ENCODE data around the gene ZNF740. TPM values are rescaled to one million over a fixed set of nuclear protein-coding genes. Genes with fewer than 3 reads are reported as not detected.
A peak's percentile ranks its signal among the peaks of the same experiment; 100 is the strongest.

ZNF740 gene
- total RNA-seq, 3 donors from 2014 or later: 17.9 to 22.0 (median 19.3) TPM

DNA sequence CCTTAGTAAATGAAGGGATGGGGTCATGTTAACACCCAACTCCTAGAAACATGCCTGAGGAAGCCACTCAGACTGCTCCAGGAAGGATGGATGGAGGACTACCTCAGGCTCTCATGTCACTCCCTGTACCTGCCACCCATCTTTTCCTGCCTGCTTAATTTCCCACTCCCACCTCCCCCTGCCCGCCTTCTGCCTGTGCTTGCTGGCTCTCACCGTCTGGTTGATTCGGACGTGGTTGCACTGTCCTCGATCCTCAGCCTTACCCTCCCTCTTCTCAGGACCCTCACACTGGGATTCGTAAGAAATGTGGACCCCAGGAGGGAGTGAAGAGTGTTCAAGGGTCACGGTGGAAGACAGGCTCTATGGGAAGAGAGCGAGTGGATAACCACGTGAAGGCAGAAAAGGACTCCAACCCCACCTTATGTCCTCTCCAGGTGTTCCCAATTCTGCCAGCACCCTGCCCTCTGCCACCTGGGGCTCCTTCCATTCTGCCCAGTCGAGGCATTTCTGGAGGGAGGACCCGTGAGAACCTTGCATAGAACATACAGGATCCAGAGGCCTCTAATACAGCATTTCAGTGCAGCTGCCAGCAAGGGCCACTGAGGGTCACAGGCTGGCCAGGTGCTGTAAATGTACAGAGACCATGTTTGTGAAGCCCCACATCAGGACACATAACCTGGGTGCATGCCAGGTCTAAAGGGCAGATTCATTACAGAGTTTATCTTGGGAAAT is 13.6 kb downstream of the ZNF740 start:
- no peak overlapping the region for H3K27ac ChIP-seq
- no peaks in the 10 kb centered on the region for H3K27me3 ChIP-seq
- DNase-seq (ENCODE audit: low spot score in 2 of 2): peak in 1 of 2 donors; percentile 19
- TF ChIP-seq POLR2A (IDR thresholded peaks at IDR 0.05): no peak
- TF ChIP-seq, protein P1, sequence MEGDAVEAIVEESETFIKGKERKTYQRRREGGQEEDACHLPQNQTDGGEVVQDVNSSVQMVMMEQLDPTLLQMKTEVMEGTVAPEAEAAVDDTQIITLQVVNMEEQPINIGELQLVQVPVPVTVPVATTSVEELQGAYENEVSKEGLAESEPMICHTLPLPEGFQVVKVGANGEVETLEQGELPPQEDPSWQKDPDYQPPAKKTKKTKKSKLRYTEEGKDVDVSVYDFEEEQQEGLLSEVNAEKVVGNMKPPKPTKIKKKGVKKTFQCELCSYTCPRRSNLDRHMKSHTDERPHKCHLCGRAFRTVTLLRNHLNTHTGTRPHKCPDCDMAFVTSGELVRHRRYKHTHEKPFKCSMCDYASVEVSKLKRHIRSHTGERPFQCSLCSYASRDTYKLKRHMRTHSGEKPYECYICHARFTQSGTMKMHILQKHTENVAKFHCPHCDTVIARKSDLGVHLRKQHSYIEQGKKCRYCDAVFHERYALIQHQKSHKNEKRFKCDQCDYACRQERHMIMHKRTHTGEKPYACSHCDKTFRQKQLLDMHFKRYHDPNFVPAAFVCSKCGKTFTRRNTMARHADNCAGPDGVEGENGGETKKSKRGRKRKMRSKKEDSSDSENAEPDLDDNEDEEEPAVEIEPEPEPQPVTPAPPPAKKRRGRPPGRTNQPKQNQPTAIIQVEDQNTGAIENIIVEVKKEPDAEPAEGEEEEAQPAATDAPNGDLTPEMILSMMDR (IDR thresholded peaks at IDR 0.05): no peak
- TF ChIP-seq POLR2AphosphoS5 (IDR thresholded peaks at IDR 0.05): no peak
- H3K9me3 ChIP-seq: no peaks in the 10 kb centered on the region
- intact Hi-C loops (cut with DNase I; ENCODE audit: low total_unique reads): no loop called here
- no peaks in the 10 kb centered on the region for H3K4me1 ChIP-seq
- H3K36me3 ChIP-seq: no peaks in the 10 kb centered on the region
- H3K4me3 ChIP-seq: no peak overlapping the region

DNA sequence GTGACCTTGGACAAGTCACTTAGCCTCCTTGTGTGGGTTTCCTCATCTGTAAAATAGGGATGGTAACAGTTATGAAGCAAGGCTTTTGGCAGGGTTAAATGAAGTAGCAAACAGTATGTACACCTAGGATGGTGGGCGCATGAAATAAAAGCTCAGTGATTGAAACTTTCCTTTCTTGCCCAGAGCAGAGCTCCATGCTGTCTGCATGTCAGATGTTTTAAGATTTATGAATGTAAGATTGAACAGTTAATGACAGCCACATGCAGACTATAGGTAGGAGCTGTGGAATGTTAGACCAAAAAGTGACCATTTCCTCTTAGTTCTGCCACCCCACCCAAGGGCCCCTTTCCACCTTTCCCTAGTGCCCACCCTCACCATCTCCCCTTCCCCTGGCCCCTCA is 14.5 kb downstream of the ZNF740 start:
- Histone ChIP-seq H3K9me3 (no peaks in the 10 kb centered on the region), H3K4me1 (no peaks in the 10 kb centered on the region), H3K4me3 (no peak overlapping the region), H3K36me3 (no peaks in the 10 kb centered on the region), H3K27ac (no peak overlapping the region), H3K27me3 (no peaks in the 10 kb centered on the region)
- TF ChIP-seq, protein P1 (IDR thresholded peaks at IDR 0.05): no peak
- TF ChIP-seq POLR2AphosphoS5 (IDR thresholded peaks at IDR 0.05) (no peak), POLR2A (IDR thresholded peaks at IDR 0.05) (no peak)
- intact Hi-C loops (cut with DNase I; ENCODE audit: low total_unique reads): no loop called here
- no peak for DNase-seq (ENCODE audit: low spot score in 2 of 2)

DNA sequence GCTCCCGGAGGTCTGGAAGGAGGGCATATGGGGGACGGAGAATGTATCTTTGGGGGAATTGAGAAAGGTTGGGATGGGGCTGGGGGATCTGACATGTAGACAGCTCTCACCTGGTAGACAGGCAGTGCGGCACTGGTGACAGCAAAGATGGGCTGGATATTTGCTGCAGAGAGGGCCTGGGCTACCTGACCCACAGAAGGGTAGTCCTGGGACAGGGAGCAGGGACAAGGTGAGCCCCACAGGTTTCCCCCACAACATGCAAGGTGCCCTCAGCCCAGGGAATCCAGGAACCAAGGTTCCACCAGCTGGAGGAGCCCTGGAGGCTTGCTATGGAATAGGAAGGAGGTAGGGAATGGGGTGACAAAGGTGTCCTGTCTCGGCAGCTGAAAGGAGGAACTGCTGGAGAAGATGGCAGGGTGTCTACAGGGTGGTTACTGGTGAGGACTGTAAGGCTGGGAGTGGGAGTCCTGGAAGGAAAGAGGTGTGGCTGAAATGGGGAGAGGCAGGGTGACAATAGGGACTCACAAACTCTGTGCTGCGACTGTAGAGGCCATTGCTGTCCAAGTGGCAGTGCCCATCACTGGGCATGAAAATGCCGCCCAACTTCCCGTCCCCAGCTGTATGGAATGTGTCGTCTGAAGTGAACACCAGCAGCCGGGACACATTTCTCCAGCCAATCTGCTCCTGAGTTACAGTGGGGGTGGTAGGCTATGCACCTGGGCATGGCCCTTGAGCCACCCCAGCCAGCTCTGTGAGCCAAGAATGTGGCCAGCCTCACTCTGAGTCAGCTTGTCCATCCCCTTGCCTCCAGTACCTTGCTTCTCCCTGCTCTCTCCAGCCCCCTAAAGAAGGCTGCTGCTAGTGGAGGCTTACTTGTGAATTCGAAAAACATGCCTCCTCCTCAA is 15.2 kb downstream of the ZNF740 start:
- intact Hi-C loops (cut with DNase I; ENCODE audit: low total_unique reads): no loop called here
- Histone ChIP-seq H3K27ac (no peak overlapping the region), H3K4me3 (no peak overlapping the region), H3K36me3 (no peaks in the 10 kb centered on the region), H3K27me3 (no peaks in the 10 kb centered on the region), H3K9me3 (no peaks in the 10 kb centered on the region), H3K4me1 (no peaks in the 10 kb centered on the region)
- peak in 1 of 2 donors; percentile 28 for DNase-seq (ENCODE audit: low spot score in 2 of 2)
- TF ChIP-seq, protein P1 (IDR thresholded peaks at IDR 0.05): no peak
- no peak for TF ChIP-seq POLR2AphosphoS5 (IDR thresholded peaks at IDR 0.05)
- TF ChIP-seq POLR2A (IDR thresholded peaks at IDR 0.05): no peak

DNA sequence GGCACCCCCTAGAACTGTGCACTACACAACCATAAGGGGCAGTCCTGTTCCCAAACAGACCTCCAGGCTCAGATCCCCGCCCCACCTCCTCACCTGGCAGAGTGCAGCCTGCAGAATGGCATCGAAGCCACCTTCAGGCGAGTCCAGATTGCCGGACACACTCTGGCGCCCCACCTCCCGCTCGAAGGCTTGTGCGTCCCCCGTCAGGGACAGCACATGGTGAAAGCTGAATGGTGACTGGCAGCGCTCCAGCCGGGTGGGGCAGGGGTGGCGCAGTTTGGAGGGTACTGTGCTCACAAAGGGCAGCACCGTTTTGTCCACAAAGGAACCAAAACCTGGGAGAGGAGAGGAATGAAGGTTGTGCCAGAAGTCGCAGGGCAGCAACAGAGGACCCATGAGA is 16.0 kb downstream of the ZNF740 start:
- no peaks in the 10 kb centered on the region for H3K27me3 ChIP-seq
- no peaks in the 10 kb centered on the region for H3K9me3 ChIP-seq
- no peaks in the 10 kb centered on the region for H3K36me3 ChIP-seq
- intact Hi-C loops (cut with DNase I; ENCODE audit: low total_unique reads): no loop called here
- no peak for TF ChIP-seq POLR2A (IDR thresholded peaks at IDR 0.05)
- DNase-seq (ENCODE audit: low spot score in 2 of 2): peak in 1 of 2 donors; percentile 50
- no peak overlapping the region for H3K4me3 ChIP-seq
- H3K4me1 ChIP-seq: no peaks in the 10 kb centered on the region
- no peak overlapping the region for H3K27ac ChIP-seq

DNA sequence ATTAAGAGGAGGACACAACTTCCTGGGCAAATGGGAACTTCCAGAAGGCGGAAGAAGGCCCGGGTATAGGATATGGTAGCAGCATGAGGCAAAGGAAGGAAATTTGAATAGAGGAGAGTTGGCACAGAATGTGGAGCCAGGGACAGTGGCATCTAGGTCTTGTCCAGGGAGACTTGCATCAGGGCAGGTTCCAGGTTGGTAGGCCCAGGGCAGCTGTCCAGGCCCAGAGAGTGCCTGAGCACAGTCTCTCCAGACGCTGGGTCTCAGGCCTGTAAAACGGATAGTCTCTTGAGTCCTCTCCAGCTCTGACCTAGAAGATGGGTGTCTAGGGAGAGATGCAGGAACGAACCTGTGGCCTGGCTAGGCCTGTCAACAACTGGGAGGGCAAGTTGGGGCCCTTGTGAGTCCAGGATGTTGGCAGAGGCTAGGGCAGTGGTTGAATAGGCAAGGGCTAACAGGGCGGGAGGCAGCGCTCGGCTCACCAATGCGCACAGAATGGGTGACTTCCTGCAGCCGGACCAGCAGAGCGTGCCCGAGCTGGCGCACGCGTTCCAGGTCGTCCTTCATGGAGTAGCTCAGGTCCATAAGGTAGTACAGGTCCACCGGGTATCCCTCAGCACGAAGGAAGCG is 16.6 kb downstream of the ZNF740 start:
- intact Hi-C loops (cut with DNase I; ENCODE audit: low total_unique reads): no loop called here
- H3K27ac ChIP-seq: no peak overlapping the region
- peak overlapping the region; percentile 8 to 43 (median 19) for H3K4me3 ChIP-seq
- peak in 1 of 2 donors; percentile 34 for DNase-seq (ENCODE audit: low spot score in 2 of 2)
- no peaks in the 10 kb centered on the region for H3K36me3 ChIP-seq
- no peak for TF ChIP-seq POLR2AphosphoS5 (IDR thresholded peaks at IDR 0.05)
- TF ChIP-seq, protein P1 (IDR thresholded peaks at IDR 0.05): no peak
- no peaks in the 10 kb centered on the region for H3K4me1 ChIP-seq
- H3K27me3 ChIP-seq: no peaks in the 10 kb centered on the region
- H3K9me3 ChIP-seq: no peaks in the 10 kb centered on the region
